Parathyroid adenoma (tissue), 2 donors: ENCODE data around the gene PACSIN1.

Experiments used
- H2AFZ ChIP-seq: fragments of 300-600 bp; sonication (generic); one replicate; pipeline ENCODE4 v1.7.0; 2017; ENCODE audit warnings: antibody characterized with exemption, mild to moderate bottlenecking
- H3K27ac ChIP-seq: fragments of 300-600 bp; sonication (generic); one replicate; pipeline ENCODE4 v1.7.0; 2017
- H3K27me3 ChIP-seq: fragments of 300-600 bp; sonication (generic); one replicate; pipeline ENCODE4 v1.7.0; 2017; ENCODE audit warnings: low read length; ENCODE audit not compliant: control insufficient read depth, insufficient read depth
- H3K36me3 ChIP-seq: fragments of 300-600 bp; sonication (generic); one replicate; pipeline ENCODE4 v1.7.0; 2017; ENCODE audit warnings: low read length; ENCODE audit not compliant: control insufficient read depth, insufficient read depth
- H3K4me1 ChIP-seq: fragments of 300-600 bp; sonication (generic); one replicate; pipeline ENCODE4 v1.7.0; 2017; ENCODE audit warnings: control low read depth
- H3K4me2 ChIP-seq: fragments of 300-600 bp; sonication (generic); one replicate; pipeline ENCODE4 v1.7.0; 2017; ENCODE audit warnings: low read length
- H3K4me3 ChIP-seq: fragments of 300-600 bp; sonication (generic); one replicate; pipeline ENCODE4 v1.7.0; 2017; ENCODE audit warnings: low read depth, low read length
- H3K79me2 ChIP-seq: fragments of 300-600 bp; sonication (generic); one replicate; pipeline ENCODE4 v1.7.0; 2017; ENCODE audit warnings: control low read depth
- H3K9ac ChIP-seq: fragments of 300-600 bp; sonication (generic); one replicate; pipeline ENCODE4 v1.7.0; 2017; ENCODE audit warnings: mild to moderate bottlenecking
- H3K9me3 ChIP-seq: fragments of 300-600 bp; sonication (generic); one replicate; pipeline ENCODE4 v1.7.0; 2017; ENCODE audit warnings: low read length; ENCODE audit not compliant: control insufficient read depth
- CTCF ChIP-seq: fragments of 300-600 bp; sonication (generic); IDR thresholded peaks from one replicate; pipeline ENCODE4 v1.7.0; 2017; ENCODE audit warnings: antibody characterized with exemption, mild to moderate bottlenecking
- donor health status: primary hyperparathyroidism.

The PACSIN1 gene

GRCh38 chr6:34572021-34572420 is 106.1 kb downstream of the PACSIN1 start:
- no peak overlapping the region for H3K4me2 ChIP-seq
- no peak for TF ChIP-seq CTCF
- H2AFZ ChIP-seq: no peak overlapping the region
- H3K27ac ChIP-seq: no peak overlapping the region
- H3K27me3 ChIP-seq: no peaks in the 10 kb centered on the region
- no peak overlapping the region for H3K9ac ChIP-seq
- no peaks in the 10 kb centered on the region for H3K79me2 ChIP-seq
- no peaks in the 10 kb centered on the region for H3K4me1 ChIP-seq
- no peaks in the 10 kb centered on the region for H3K36me3 ChIP-seq
- H3K9me3 ChIP-seq: no peaks in the 10 kb centered on the region
- no peak overlapping the region for H3K4me3 ChIP-seq

GRCh38 chr6:34572585-34572984 is 106.7 kb downstream of the PACSIN1 start:
- Histone ChIP-seq H3K4me2 (no peak overlapping the region), H3K27me3 (no peaks in the 10 kb centered on the region), H3K9ac (no peak overlapping the region), H2AFZ (no peak overlapping the region), H3K79me2 (no peaks in the 10 kb centered on the region), H3K4me1 (no peaks in the 10 kb centered on the region), H3K4me3 (no peak overlapping the region), H3K9me3 (no peaks in the 10 kb centered on the region), H3K36me3 (no peaks in the 10 kb centered on the region), H3K27ac (no peak overlapping the region)
- TF ChIP-seq CTCF: no peak

GRCh38 chr6:34573567-34574183 is 107.8 kb downstream of the PACSIN1 start:
- Histone ChIP-seq H3K79me2 (no peaks in the 10 kb centered on the region), H3K4me2 (no peak overlapping the region), H2AFZ (no peak overlapping the region), H3K27ac (no peak overlapping the region), H3K4me3 (no peak overlapping the region), H3K36me3 (no peaks in the 10 kb centered on the region), H3K9ac (no peak overlapping the region), H3K4me1 (no peaks in the 10 kb centered on the region), H3K27me3 (no peaks in the 10 kb centered on the region), H3K9me3 (no peaks in the 10 kb centered on the region)
- TF ChIP-seq CTCF: no peak

- TF ChIP-seq CTCF: no peak
- H3K27me3 ChIP-seq: no peaks in the 10 kb centered on the region
- H2AFZ ChIP-seq: no peak overlapping the region
- H3K9ac ChIP-seq: no peak overlapping the region
- H3K4me2 ChIP-seq: no peak overlapping the region
- H3K27ac ChIP-seq: no peak overlapping the region
- H3K4me3 ChIP-seq: no peak overlapping the region
- H3K79me2 ChIP-seq: no peaks in the 10 kb centered on the region
- no peaks in the 10 kb centered on the region for H3K9me3 ChIP-seq
- no peaks in the 10 kb centered on the region for H3K36me3 ChIP-seq
- no peaks in the 10 kb centered on the region for H3K4me1 ChIP-seq
These were observed 108.9 kb downstream of the PACSIN1 start for GRCh38 chr6:34574647-34575293.

GRCh38 chr6:34575326-34575725 is 109.5 kb downstream of the PACSIN1 start:
- no peaks in the 10 kb centered on the region for H3K4me1 ChIP-seq

More at GRCh38 chr6:34575326-34575725, 109.5 kb downstream of the PACSIN1 start:
- no peaks in the 10 kb centered on the region for H3K79me2 ChIP-seq
- no peak overlapping the region for H2AFZ ChIP-seq
- TF ChIP-seq CTCF: no peak
- no peaks in the 10 kb centered on the region for H3K36me3 ChIP-seq
- no peaks in the 10 kb centered on the region for H3K9me3 ChIP-seq
- H3K27ac ChIP-seq: no peak overlapping the region
- no peak overlapping the region for H3K9ac ChIP-seq
- H3K4me2 ChIP-seq: no peak overlapping the region
- no peak overlapping the region for H3K4me3 ChIP-seq
- H3K27me3 ChIP-seq: no peaks in the 10 kb centered on the region
